ENCODE results near the gene GTF3C1. TPM values are rescaled to one million over a fixed set of nuclear protein-coding genes. Genes with fewer than 3 reads are reported as not detected.
A peak's percentile ranks its signal among the peaks of the same experiment; 100 is the strongest.

GTF3C1 gene, protein sequence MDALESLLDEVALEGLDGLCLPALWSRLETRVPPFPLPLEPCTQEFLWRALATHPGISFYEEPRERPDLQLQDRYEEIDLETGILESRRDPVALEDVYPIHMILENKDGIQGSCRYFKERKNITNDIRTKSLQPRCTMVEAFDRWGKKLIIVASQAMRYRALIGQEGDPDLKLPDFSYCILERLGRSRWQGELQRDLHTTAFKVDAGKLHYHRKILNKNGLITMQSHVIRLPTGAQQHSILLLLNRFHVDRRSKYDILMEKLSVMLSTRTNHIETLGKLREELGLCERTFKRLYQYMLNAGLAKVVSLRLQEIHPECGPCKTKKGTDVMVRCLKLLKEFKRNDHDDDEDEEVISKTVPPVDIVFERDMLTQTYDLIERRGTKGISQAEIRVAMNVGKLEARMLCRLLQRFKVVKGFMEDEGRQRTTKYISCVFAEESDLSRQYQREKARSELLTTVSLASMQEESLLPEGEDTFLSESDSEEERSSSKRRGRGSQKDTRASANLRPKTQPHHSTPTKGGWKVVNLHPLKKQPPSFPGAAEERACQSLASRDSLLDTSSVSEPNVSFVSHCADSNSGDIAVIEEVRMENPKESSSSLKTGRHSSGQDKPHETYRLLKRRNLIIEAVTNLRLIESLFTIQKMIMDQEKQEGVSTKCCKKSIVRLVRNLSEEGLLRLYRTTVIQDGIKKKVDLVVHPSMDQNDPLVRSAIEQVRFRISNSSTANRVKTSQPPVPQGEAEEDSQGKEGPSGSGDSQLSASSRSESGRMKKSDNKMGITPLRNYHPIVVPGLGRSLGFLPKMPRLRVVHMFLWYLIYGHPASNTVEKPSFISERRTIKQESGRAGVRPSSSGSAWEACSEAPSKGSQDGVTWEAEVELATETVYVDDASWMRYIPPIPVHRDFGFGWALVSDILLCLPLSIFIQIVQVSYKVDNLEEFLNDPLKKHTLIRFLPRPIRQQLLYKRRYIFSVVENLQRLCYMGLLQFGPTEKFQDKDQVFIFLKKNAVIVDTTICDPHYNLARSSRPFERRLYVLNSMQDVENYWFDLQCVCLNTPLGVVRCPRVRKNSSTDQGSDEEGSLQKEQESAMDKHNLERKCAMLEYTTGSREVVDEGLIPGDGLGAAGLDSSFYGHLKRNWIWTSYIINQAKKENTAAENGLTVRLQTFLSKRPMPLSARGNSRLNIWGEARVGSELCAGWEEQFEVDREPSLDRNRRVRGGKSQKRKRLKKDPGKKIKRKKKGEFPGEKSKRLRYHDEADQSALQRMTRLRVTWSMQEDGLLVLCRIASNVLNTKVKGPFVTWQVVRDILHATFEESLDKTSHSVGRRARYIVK (N-terminal part only)
- total RNA-seq (2014; rRNA removed; shearing (Covaris generic); ENCODE audit: low replicate concordance) = 62.4 and 88.2 TPM in 2 replicates

DNA sequence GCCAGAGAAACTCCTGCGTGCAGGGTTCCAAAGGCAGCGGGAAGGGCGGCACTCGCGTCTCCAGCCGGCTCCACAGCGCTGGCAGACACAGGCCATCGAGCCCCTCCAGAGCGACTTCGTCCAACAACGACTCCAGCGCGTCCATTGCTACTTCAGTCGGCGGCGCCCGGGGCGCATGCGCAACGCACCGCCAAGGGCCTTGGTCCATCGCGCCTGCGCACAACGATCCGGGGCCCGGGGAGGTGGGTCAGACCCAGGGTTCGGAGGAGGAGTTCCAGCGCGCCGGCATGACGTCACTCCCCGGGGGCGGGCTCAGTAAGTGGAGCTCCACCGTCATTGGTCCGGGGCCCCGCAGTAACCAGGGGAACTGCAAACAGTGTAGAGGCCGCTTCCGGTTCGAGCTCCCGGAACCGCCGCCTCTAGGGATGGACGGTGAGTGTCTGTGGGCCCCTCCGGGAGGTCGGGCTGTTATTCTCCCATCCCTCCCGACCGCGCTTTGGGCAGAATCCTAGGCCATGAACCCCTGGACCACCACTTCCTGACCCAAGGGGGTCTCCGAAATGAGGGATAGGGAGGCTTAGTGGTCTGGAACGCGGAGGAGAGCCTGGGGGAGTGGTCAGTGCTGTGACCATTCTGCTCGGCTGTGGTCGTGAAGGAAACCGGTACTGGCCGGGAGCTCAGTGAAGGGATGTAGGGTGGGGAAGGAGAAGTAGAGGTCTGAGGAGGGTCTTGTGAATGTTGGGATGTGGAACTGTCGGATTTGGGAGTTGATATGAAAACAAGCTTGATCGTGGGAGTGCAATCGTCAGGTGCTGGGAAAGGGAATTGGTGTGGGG is at the start of gene GTF3C1, which contains the start of gene KATNIP:
Gene GTF3C1, minus strand, starts transcription at position 168 of the 836 bp plus-strand sequence. Its CDS starts 23 bp downstream, at position 145.
Gene KATNIP, plus strand, starts transcription at position 399 of the 836 bp plus-strand sequence. Its CDS starts 27 bp downstream, at position 426.
- H3K9me3 ChIP-seq = no peaks in the 10 kb centered on the region
- peak; percentile 99 for DNase-seq
- no peaks in the 10 kb centered on the region for H3K27me3 ChIP-seq
- H3K36me3 ChIP-seq = peaks cover 32% of the 10 kb centered on the region
- H3K4me3 ChIP-seq = peak within 1 kb of the TSS; percentile 99

DNA sequence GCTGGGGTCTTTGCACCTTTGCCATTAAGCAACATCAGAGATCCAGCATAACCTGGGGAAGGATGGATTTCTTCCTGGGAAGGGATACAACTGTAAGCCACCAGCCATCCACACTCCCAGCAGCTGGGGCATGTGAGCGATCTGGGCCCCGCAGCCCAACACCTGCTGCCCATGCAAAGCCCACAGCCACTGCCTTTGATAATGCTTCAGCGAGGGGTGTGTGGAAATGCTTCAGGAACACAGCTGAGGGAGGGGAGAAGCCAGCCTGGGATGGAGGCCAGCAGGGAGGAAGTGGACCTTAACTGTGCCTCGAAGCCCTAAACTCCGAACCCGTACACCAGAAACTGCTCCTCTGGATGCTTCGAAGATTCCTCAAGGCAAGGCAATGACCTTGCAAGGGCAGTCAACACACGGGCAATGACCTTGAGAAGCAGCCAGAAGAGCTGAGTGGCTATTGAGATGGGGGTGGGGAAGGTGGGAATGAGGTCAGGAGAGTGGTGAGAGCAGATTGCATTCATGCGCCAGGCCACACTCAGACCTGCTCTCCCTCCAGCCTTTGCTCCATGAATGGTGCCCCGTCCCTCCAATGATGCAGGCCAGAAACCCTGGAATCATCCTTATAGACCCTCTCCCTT is 49.3 kb upstream of the GTF3C1 start:
- H3K9me3 ChIP-seq = no peaks in the 10 kb centered on the region
- DNase-seq = no peak

DNA sequence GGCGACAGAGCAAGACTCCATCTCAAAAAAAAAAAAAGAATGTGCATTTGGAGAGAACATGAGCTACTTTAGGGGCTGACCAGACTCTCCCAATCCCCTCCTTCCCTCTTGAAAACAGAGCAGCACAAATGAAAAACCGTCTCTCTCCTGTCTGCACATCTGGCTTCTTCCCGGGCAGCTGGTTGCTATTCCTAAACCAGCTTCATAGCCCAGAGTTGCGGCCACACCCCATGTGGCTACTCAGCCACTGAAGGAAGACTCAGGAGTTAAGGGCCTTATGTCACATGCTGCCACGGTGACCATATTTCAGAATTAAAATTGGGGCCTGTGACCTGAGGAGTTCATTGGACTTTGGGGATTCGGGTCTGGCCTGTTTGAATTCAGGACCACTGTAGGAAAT is 48.5 kb upstream of the GTF3C1 start:
- Histone ChIP-seq H3K4me3 (no peak overlapping the region), H3K27me3 (no peaks in the 10 kb centered on the region), H3K36me3 (no peaks in the 10 kb centered on the region), H3K9me3 (no peaks in the 10 kb centered on the region)
- DNase-seq = no peak

More for the DNA sequence above, 49.3 kb upstream of the GTF3C1 start:
- Histone ChIP-seq H3K27me3 (no peaks in the 10 kb centered on the region), H3K36me3 (no peaks in the 10 kb centered on the region), H3K4me3 (no peak overlapping the region)

DNA sequence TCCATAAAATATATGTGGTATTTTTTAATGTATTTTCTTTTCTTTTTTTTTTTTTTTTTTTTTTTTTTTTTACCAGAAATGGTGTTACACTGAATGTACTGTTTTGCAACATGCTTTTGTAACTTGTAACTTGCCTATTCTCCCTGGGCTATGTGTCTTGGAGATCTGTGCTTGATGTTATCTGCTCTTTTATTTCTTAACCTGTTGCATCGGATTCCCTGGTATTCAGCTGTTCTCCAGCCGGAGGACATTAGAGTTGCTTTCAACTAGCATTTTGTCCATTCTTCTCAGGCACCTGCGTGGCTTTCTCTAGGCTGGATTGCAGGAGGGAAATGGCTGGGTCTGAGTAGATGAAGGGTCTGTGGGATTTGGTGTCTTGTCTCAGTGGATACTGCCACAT is 47.6 kb upstream of the GTF3C1 start:
- Histone ChIP-seq H3K9me3 (no peaks in the 10 kb centered on the region), H3K27me3 (no peaks in the 10 kb centered on the region), H3K36me3 (0 out of 2 replicates have a peak, but pooled peaks cover 3% of the 10 kb centered on the region), H3K4me3 (no peak overlapping the region)
- no peak for DNase-seq

DNA sequence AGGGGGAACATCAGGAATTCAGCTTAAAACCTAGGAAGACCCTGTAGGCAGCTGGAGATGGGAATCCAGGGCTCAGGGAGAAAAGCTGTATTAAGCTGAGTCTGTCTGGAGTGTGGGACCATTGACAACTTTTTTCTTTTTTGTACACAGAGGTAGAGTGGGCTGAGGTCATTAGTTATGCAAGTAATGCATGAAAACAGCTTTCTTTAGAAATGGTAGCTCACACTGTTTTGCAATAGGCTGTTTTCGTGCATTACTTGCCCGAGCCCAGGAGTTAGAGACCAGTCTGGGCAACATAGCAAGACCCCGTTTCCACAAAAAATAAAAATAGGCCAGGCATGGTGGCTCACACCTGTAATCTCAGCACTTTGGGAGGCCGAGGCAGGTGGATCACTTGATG is 46.7 kb upstream of the GTF3C1 start:
- no peaks in the 10 kb centered on the region for H3K9me3 ChIP-seq
- no peak for DNase-seq
- no peaks in the 10 kb centered on the region for H3K27me3 ChIP-seq
- no peak overlapping the region for H3K4me3 ChIP-seq
- 0 out of 2 replicates have a peak, but pooled peaks cover 4% of the 10 kb centered on the region for H3K36me3 ChIP-seq

DNA sequence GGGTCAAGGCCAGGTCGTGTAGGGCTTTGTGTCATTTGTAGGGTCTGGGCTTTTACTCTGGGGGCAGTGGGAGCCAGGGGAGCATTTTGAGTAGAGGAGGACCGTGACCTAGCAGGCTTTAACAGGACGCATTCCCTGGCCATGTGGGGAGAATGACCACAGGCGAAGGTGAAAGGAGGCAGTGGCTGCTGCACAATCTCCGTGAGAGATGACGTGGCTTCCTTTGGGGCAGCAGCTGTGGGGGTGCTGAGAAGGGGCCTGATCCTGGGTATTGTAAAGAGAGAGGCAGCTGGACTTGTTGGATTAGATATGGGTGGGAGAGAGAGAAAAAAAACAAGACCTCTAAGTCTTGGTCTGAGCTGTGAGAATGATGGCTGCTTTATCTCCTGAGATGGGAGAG is 46.3 kb upstream of the GTF3C1 start:
- no peaks in the 10 kb centered on the region for H3K27me3 ChIP-seq
- no peak overlapping the region for H3K4me3 ChIP-seq
- no peak for DNase-seq
- no peaks in the 10 kb centered on the region for H3K9me3 ChIP-seq
- 0 out of 2 replicates have a peak, but pooled peaks cover 4% of the 10 kb centered on the region for H3K36me3 ChIP-seq

DNA sequence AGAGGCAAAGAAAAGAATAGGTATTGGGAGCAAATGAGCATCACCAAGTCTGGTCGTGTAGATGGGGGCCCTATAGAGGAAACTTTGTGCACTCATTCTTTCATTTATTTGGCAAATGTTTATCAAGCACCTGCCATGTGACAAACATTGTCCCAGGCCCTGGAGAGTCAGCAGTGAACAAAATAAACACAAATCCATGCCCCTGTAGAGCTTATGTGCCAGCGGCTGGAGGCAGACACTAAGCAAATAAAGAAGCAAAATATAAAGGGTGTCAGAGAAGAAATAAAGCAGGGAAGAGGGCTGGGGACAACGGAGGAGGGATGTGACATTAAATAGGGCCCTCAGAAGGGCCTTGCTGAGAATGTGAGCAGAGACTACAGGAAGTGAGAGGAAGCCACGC is 45.8 kb upstream of the GTF3C1 start:
- H3K9me3 ChIP-seq = no peaks in the 10 kb centered on the region
- H3K4me3 ChIP-seq = no peak overlapping the region
- no peaks in the 10 kb centered on the region for H3K27me3 ChIP-seq
- H3K36me3 ChIP-seq = 0 out of 2 replicates have a peak, but pooled peaks cover 6% of the 10 kb centered on the region
- DNase-seq = no peak

DNA sequence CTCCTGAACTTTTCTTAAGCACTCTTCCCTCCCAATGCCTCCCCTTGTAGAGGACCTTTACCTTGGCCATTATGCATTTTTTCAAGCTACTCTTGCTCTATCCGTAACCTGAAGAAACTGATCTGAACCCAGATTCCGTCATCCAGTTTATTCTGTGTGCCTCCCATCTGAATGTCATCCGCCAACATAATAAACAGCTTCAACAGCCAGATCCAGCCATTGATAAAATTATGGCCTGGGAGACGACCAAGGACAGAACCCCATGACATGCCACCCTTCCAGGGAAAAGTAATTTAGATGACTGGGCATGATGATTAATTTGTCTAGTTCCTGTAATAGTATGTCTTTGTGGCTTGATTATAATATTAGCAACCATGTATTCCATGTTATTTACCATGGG is 42.1 kb upstream of the GTF3C1 start:
- no peak for DNase-seq
- Histone ChIP-seq H3K27me3 (no peaks in the 10 kb centered on the region), H3K9me3 (peaks cover 5% of the 10 kb centered on the region), H3K36me3 (0 out of 2 replicates have a peak, but pooled peaks cover 6% of the 10 kb centered on the region), H3K4me3 (no peak overlapping the region)

DNA sequence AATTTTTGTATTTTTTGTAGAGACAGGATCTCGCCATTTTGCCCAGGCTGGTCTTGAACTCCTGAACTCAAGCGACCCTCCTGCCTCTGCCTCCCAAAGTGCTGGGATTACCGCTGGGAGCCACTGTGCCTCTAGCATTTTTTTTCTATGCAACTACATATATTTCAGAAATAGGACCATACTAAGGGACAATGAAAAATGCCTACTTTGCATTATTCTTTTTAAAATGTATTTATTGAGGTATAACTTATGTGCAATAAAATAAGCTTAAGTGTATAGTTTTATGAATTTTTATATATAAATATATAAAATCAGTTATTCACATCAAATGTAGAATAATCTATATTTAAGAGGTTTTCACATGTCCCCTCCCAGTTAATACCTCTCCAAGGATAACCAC is 38.3 kb upstream of the GTF3C1 start:
- Histone ChIP-seq H3K4me3 (no peak overlapping the region), H3K36me3 (0 out of 2 replicates have a peak, but pooled peaks cover 6% of the 10 kb centered on the region), H3K9me3 (peaks cover 5% of the 10 kb centered on the region), H3K27me3 (no peaks in the 10 kb centered on the region)
- no peak for DNase-seq

DNA sequence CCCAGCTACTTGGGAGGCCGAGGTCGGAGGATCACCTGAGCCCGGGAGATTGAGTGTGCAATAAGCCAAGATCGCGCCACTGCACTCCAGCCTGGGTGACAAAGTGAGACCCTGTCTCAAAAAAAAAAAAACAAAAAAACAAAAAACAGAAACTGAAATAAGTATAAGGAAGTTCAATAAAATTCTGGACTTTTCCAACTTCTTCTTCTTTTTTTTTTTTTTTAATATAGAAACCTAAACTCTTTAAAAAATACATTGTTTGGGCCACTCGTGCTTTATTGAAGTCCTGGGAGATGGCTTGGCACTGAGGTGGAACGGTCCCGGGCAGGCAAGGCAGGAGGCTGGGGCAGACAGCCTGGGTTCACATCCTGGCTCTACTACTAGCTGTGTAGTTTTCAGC is 37.0 kb upstream of the GTF3C1 start:
- DNase-seq = no peak
- Histone ChIP-seq H3K9me3 (peaks cover 5% of the 10 kb centered on the region), H3K36me3 (0 out of 2 replicates have a peak, but pooled peaks cover 2% of the 10 kb centered on the region), H3K27me3 (no peaks in the 10 kb centered on the region), H3K4me3 (no peak overlapping the region)

DNA sequence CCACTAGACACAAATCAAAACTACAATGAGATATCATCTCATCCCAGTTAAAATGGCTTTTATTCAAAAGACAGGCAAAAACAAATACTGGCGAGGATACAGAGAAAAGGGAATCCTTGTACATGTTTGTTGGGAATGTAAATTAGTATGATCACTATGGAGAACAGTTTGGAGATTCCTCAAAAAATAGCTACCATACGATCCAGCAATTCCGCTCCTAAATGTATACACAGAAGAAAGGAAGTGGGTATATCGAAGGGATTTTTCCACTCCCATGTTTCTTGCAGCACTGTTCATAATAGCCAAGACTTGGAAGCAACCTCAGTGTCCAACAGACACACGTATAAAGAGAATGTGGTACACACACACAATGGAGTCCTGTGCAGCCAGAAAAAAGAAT is 35.5 kb upstream of the GTF3C1 start:
- no peak for DNase-seq
- H3K9me3 ChIP-seq = peaks cover 5% of the 10 kb centered on the region
- H3K27me3 ChIP-seq = no peaks in the 10 kb centered on the region
- H3K4me3 ChIP-seq = no peak overlapping the region
- no peaks in the 10 kb centered on the region; the same call in 1 of the 2 replicates for H3K36me3 ChIP-seq

DNA sequence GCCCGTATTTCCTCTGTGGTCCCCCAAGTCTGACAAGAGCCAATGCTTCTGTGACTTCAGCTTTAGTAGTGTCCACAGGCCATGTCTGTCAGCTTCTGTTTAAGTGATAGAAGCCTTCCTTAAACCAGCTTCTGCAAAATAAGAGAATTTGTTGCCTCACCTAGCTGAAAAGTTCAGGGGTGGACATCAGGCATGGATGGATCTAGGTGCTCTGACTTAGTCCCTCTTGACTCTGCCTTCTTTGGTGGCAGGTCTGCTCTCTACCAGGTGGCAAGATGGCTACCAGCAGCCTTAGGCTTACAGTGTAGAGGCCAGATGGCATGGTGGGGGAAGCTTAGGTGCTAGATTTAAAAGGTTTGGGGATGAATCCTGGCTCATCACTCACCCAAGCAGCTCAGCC is 33.9 kb upstream of the GTF3C1 start:
- DNase-seq = no peak
- no peaks in the 10 kb centered on the region for H3K9me3 ChIP-seq
- H3K27me3 ChIP-seq = no peaks in the 10 kb centered on the region
- H3K36me3 ChIP-seq = no peaks in the 10 kb centered on the region; the same call in 1 of the 2 replicates
- H3K4me3 ChIP-seq = no peak overlapping the region

DNA sequence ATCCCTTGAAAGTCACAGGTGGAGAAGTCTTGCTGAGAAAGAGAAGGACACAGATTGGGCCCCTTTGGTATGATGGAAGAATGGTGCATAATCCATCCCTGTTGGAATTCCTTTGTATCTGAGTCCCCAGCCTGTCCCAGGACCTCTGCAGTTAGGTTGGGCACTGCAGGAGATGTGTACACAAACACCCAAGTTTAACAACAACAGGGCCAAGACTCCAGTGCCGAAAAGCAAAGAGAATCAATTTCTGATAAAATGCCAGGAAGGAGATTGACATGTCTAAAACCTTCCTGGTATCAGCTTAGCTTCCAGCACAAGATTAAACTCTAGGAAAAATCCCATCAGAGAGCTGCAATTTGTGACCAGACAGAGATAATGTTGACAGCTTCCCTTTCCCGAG is 33.2 kb upstream of the GTF3C1 start:
- DNase-seq = no peak
- no peak overlapping the region for H3K4me3 ChIP-seq
- no peaks in the 10 kb centered on the region; the same call in 1 of the 2 replicates for H3K36me3 ChIP-seq
- H3K27me3 ChIP-seq = no peaks in the 10 kb centered on the region
- H3K9me3 ChIP-seq = no peaks in the 10 kb centered on the region

DNA sequence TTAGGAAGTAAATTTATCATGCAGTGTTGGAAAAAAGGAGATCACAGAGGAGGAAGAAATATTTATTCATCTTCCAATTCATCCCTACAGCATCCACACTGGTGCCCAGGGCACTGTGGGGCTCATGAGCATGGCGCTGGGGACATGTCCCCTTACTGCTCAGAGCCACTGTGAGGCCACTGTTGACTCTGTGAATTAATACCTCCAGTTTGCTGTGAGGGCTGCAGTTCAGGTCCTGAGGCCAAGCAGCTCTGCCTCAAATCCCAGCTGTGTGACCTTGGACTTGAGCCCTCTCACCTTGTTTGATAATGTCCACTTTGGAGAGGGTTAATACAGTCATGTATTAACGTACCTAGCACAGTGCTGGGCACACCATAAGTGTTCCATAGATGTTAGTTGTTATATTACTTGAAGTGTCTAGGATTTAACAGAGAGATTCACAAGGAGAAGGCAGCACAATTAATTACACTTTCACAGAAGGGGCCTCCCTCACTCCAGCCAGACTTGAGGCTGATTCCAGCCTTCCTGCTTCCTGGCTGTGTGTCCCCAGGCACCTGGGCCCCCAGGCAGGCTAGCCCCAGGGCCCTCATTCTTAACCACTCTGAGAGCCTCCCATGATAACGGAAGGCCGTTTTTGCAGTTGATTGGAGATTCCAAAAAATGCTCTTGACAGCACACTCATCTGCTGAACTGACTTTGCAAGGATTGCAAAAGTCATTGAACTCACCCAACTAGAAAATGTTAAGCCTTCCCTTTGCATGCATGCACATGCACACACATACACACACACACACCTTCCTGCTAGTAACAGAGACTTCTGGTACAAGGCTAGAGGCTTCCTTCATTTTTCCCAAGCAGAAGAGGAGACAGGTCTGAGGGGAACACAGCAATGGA is 29.6 kb upstream of the GTF3C1 start:
- no peak overlapping the region for H3K4me3 ChIP-seq
- no peak for DNase-seq
- H3K36me3 ChIP-seq = no peaks in the 10 kb centered on the region; the same call in 1 of the 2 replicates
- no peaks in the 10 kb centered on the region for H3K27me3 ChIP-seq
- H3K9me3 ChIP-seq = no peaks in the 10 kb centered on the region
